Activated CD4-positive, alpha-beta T cell treated with anti-CD3 and anti-CD28 coated beads, Interleukin-2, Interleukin-4, amounts not matched to agents 100 ng/mL and 50 ng/mL, durations not matched to agents 16 hours and 8 hours (primary cell): ENCODE measurements around the gene ICA1.
"Not testable (repeated sequence)": the region's sequence is repeated elsewhere in the genome, so short reads cannot be mapped to it uniquely, and the experiment has no call there.

Source experiments
- DNase-seq: peaks from one replicate; pipeline ENCODE4 v3.0.0-alpha.2; 2020; ENCODE audit warnings: low spot score

Gene ICA1

GRCh38 chr7:8261711-8262695 is at the start of gene ICA1:
ICA1 (minus strand) TSS chr7:8262167; CDS start chr7:8235926, 26,241 bp downstream.
- DNase-seq: peak; percentile 10

GRCh38 chr7:8310876-8311275 is 48.9 kb upstream of the ICA1 start:
- no peak for DNase-seq

- DNase-seq: no peak
These were observed 43.8 kb upstream of the ICA1 start for GRCh38 chr7:8305625-8306388.

- DNase-seq: no peak
These were observed 43.1 kb upstream of the ICA1 start for GRCh38 chr7:8305104-8305503.

GRCh38 chr7:8303904-8304528 is 42.0 kb upstream of the ICA1 start:
- DNase-seq: no peak

GRCh38 chr7:8297023-8297422 is 35.1 kb upstream of the ICA1 start:
- not testable (repeated sequence) for DNase-seq

- DNase-seq: no peak
These were observed 34.3 kb upstream of the ICA1 start for GRCh38 chr7:8296362-8296659.

GRCh38 chr7:8295638-8296361 is 33.8 kb upstream of the ICA1 start:
- peak; percentile 67 for DNase-seq

- no peak for DNase-seq
These were observed 29.6 kb upstream of the ICA1 start for GRCh38 chr7:8291397-8292141.

GRCh38 chr7:8290645-8291308 is 28.8 kb upstream of the ICA1 start:
- DNase-seq: no peak

- no peak for DNase-seq
These were observed 24.2 kb upstream of the ICA1 start for GRCh38 chr7:8286118-8286517.

GRCh38 chr7:8285155-8285554 is 23.2 kb upstream of the ICA1 start:
- no peak for DNase-seq

GRCh38 chr7:8284606-8285005 is 22.6 kb upstream of the ICA1 start:
- no peak for DNase-seq

GRCh38 chr7:8283968-8284367 is 22.0 kb upstream of the ICA1 start:
- no peak for DNase-seq

- no peak for DNase-seq
These were observed 20.9 kb upstream of the ICA1 start for GRCh38 chr7:8282871-8283270.

GRCh38 chr7:8282162-8282561 is 20.2 kb upstream of the ICA1 start:
- no peak for DNase-seq

- DNase-seq: no peak
These were observed 16.2 kb upstream of the ICA1 start for GRCh38 chr7:8278183-8278582.

- DNase-seq: no peak
These were observed 15.5 kb upstream of the ICA1 start for GRCh38 chr7:8277394-8277982.

- no peak for DNase-seq
These were observed 12.6 kb upstream of the ICA1 start for GRCh38 chr7:8274589-8274988.

GRCh38 chr7:8271960-8272359 is 10.0 kb upstream of the ICA1 start:
- no peak for DNase-seq
